Nephron (organoid): ENCODE measurements around the gene SMAD7.

ENCODE experiments used
- H3K27ac Mint-ChIP-seq, 3 experiments: 2 replicates each; pipeline ENCODE4 v1.8.0; 2020; ENCODE audit warnings: mixed read lengths in 3 of 3, mild to moderate bottlenecking in 2 of 3, moderate library complexity in 1 of 3
- H3K27me3 Mint-ChIP-seq: 2 replicates; pipeline ENCODE4 v1.8.0; 2021; ENCODE audit warnings: low read depth, mild to moderate bottlenecking, moderate library complexity, mixed read lengths
- H3K36me3 Mint-ChIP-seq: 2 replicates; pipeline ENCODE4 v1.8.0; 2020; ENCODE audit warnings: low read depth, mixed read lengths
- H3K4me1 Mint-ChIP-seq: 2 replicates; pipeline ENCODE4 v1.8.0; 2020; ENCODE audit warnings: mixed read lengths
- H3K4me3 Mint-ChIP-seq, 3 experiments: 2 replicates each; pipeline ENCODE4 v1.8.0; 2020; ENCODE audit warnings: mild to moderate bottlenecking in 3 of 3, mixed read lengths in 3 of 3, moderate library complexity in 2 of 3
- H3K9me3 Mint-ChIP-seq: 2 replicates; pipeline ENCODE4 v1.8.0; 2020; ENCODE audit warnings: mixed read lengths
- TF ChIP-seq, protein P1 (sequence below), 3 experiments: fragments of 200-600 bp; sonication (generic); IDR thresholded peaks; one replicate each; pipeline ENCODE4 v1.5.0; 2021; ENCODE audit warnings: antibody characterized with exemption in 3 of 3; ENCODE audit not compliant: unreplicated experiment in 3 of 3

The SMAD7 gene

DNA sequence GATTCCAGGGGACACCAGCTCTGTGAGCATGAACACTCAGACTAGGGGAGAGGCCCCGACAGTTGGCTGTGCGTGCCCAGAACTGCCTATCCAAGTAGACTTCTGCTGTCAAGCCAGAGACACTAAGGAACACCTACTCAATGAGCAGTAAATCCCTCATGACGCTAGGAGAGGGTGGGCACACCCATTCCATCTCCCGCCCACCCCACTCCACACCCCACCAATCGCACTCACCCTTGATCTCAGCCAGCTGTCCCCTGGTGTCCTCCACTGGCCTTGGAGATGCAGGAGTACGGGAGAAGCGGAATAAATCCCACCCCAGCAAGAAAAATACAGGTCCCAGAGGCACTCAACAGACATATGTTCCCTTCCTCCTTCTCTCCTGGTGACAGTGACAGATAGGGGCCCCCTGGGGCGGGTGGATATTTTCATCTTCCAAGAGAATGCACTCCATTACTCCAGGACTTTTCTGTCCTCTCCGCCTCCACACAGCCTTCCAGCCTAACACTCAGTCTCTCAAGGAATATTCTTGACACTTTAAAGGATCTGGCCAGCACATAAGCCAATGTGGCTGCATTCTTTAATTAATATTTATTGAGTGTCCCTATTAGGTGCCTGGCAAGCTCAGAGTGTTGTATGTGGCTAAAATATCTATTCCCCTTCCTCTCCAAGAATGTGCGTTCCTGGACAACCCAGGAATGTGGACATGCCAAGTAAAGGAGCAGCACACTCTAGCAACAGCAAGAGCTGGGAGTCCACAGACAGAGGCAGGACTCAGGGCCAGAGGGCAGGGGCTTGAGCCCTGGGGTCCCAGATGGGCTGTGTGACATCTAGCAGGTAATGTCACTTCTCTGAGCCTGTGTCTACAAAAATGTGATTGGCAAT, 13.1 kb upstream of the SMAD7 start:
- Mint-ChIP-seq H3K4me3 (peak overlapping the region in 1 of 3 experiments; percentile 27), H3K36me3 (no peaks in the 10 kb centered on the region)

GRCh38 chr18:48962994-48963561, 12.3 kb upstream of the SMAD7 start:
- Mint-ChIP-seq H3K27me3 (peaks cover 31% of the 10 kb centered on the region), H3K4me3 (no peak overlapping the region), H3K36me3 (no peaks in the 10 kb centered on the region), H3K27ac (peak overlapping the region in 2 of 3 experiments; percentile 67 to 68), H3K9me3 (no peaks in the 10 kb centered on the region), H3K4me1 (peaks cover 29% of the 10 kb centered on the region)
- TF ChIP-seq, protein P1, sequence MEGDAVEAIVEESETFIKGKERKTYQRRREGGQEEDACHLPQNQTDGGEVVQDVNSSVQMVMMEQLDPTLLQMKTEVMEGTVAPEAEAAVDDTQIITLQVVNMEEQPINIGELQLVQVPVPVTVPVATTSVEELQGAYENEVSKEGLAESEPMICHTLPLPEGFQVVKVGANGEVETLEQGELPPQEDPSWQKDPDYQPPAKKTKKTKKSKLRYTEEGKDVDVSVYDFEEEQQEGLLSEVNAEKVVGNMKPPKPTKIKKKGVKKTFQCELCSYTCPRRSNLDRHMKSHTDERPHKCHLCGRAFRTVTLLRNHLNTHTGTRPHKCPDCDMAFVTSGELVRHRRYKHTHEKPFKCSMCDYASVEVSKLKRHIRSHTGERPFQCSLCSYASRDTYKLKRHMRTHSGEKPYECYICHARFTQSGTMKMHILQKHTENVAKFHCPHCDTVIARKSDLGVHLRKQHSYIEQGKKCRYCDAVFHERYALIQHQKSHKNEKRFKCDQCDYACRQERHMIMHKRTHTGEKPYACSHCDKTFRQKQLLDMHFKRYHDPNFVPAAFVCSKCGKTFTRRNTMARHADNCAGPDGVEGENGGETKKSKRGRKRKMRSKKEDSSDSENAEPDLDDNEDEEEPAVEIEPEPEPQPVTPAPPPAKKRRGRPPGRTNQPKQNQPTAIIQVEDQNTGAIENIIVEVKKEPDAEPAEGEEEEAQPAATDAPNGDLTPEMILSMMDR (IDR thresholded peaks at IDR 0.05; ENCODE audit: unreplicated experiment in 3 of 3): no peak

More for the DNA sequence above, 13.1 kb upstream of the SMAD7 start:
- H3K27ac Mint-ChIP-seq: peak overlapping the region; percentile 1 to 68 (median 67)
- peaks cover 29% of the 10 kb centered on the region for H3K4me1 Mint-ChIP-seq
- peaks cover 36% of the 10 kb centered on the region for H3K27me3 Mint-ChIP-seq
- H3K9me3 Mint-ChIP-seq: no peaks in the 10 kb centered on the region
- TF ChIP-seq, protein P1 (IDR thresholded peaks at IDR 0.05; ENCODE audit: unreplicated experiment in 3 of 3): no peak

DNA sequence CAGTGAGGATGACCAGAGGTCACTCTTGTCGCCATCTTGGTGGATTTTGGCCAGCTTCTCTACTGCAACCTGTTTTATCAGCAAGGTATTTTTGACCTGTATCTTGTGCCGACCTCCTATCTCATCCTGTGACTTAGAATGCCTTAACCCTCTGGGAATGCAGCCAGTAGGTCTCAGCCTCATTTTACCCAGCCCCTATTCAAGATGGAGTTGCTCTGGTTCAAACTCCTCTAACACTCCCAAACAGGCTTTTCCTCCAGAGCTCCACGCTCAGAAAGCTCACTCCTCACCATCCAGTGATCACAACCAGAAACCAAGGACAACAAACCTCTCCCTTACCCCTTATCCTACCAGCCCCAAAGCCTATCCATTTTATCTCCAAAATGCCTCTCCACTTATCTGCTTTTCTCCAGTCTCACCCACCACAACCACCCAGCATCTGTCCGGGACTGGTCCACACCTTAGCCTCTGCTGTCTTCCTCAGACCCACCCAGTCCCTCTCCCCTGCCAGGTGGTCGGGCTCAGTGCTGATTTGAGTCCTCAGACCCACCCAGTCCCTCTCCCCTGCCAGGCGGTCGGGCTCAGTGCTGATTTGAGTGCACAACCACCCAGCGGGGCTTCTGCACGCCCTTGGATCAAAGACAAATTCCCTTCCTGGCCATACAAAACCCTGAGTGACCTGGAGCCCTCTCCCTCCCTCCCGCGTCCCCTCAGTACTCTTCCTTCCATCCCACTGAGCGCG, 11.7 kb upstream of the SMAD7 start:
- peaks cover 29% of the 10 kb centered on the region for H3K4me1 Mint-ChIP-seq
- no peaks in the 10 kb centered on the region for H3K36me3 Mint-ChIP-seq
- H3K9me3 Mint-ChIP-seq: no peaks in the 10 kb centered on the region
- TF ChIP-seq, protein P1 (IDR thresholded peaks at IDR 0.05; ENCODE audit: unreplicated experiment in 3 of 3): no peak
- H3K27me3 Mint-ChIP-seq: peaks cover 28% of the 10 kb centered on the region
- H3K4me3 Mint-ChIP-seq: no peak overlapping the region
- peak overlapping the region in 2 of 3 experiments; percentile 40 to 68 for H3K27ac Mint-ChIP-seq

- Mint-ChIP-seq H3K27ac (no peak overlapping the region), H3K4me1 (peaks cover 29% of the 10 kb centered on the region), H3K9me3 (no peaks in the 10 kb centered on the region), H3K4me3 (no peak overlapping the region), H3K36me3 (no peaks in the 10 kb centered on the region), H3K27me3 (peaks cover 28% of the 10 kb centered on the region)
- TF ChIP-seq, protein P1 (IDR thresholded peaks at IDR 0.05; ENCODE audit: unreplicated experiment in 3 of 3): no peak
These were observed 10.8 kb upstream of the SMAD7 start for GRCh38 chr18:48961547-48961946.

- H3K27me3 Mint-ChIP-seq: peaks cover 24% of the 10 kb centered on the region
- H3K9me3 Mint-ChIP-seq: no peaks in the 10 kb centered on the region
- TF ChIP-seq, protein P1 (IDR thresholded peaks at IDR 0.05; ENCODE audit: unreplicated experiment in 3 of 3): no peak
- H3K27ac Mint-ChIP-seq: peak overlapping the region in 1 of 3 experiments; percentile 24
- no peak overlapping the region for H3K4me3 Mint-ChIP-seq
- peaks cover 42% of the 10 kb centered on the region for H3K4me1 Mint-ChIP-seq
- H3K36me3 Mint-ChIP-seq: no peaks in the 10 kb centered on the region
These were observed 9.5 kb upstream of the SMAD7 start for GRCh38 chr18:48959921-48960920.
